ENCODE results near the gene FBXO10.
"Not testable (repeated sequence)": the region's sequence is repeated elsewhere in the genome, so short reads cannot be mapped to it uniquely, and the experiment has no call there.

Gene FBXO10

GRCh38 chr9:37511016-37512010, 64.9 kb downstream of the FBXO10 start:
- DNase-seq (ENCODE audit: low spot score) = peak; percentile 70

GRCh38 chr9:37510053-37510452, 66.1 kb downstream of the FBXO10 start:
- not testable (repeated sequence) for DNase-seq (ENCODE audit: low spot score)

- no peak for DNase-seq (ENCODE audit: low spot score)
Observed at GRCh38 chr9:37509536-37509935, 66.6 kb downstream of the FBXO10 start.

GRCh38 chr9:37508834-37509206, 67.4 kb downstream of the FBXO10 start:
- no peak for DNase-seq (ENCODE audit: low spot score)

- peak; percentile 60 for DNase-seq (ENCODE audit: low spot score)
Observed at GRCh38 chr9:37508135-37508833, 67.9 kb downstream of the FBXO10 start.

GRCh38 chr9:37507566-37508134, 68.5 kb downstream of the FBXO10 start:
- DNase-seq (ENCODE audit: low spot score) = no peak

- no peak for DNase-seq (ENCODE audit: low spot score)
Observed at GRCh38 chr9:37504605-37505004, 71.6 kb downstream of the FBXO10 start.

- no peak for DNase-seq (ENCODE audit: low spot score)
Observed at GRCh38 chr9:37503736-37504135, 72.4 kb downstream of the FBXO10 start.

- DNase-seq (ENCODE audit: low spot score) = no peak
Observed at GRCh38 chr9:37501957-37502596, 74.1 kb downstream of the FBXO10 start.

- DNase-seq (ENCODE audit: low spot score) = no peak
Observed at GRCh38 chr9:37499297-37499696, 76.9 kb downstream of the FBXO10 start.

- no peak for DNase-seq (ENCODE audit: low spot score)
Observed at GRCh38 chr9:37498457-37498856, 77.7 kb downstream of the FBXO10 start.

- DNase-seq (ENCODE audit: low spot score) = no peak
Observed at GRCh38 chr9:37497320-37497719, 78.9 kb downstream of the FBXO10 start.

- no peak for DNase-seq (ENCODE audit: low spot score)
Observed at GRCh38 chr9:37496020-37496419, 80.2 kb downstream of the FBXO10 start.

- no peak for DNase-seq (ENCODE audit: low spot score)
Observed at GRCh38 chr9:37495571-37495970, 80.6 kb downstream of the FBXO10 start.

GRCh38 chr9:37491939-37492338, 84.2 kb downstream of the FBXO10 start:
- no peak for DNase-seq (ENCODE audit: low spot score)

- DNase-seq (ENCODE audit: low spot score) = no peak
Observed at GRCh38 chr9:37486616-37487548, 89.3 kb downstream of the FBXO10 start.

GRCh38 chr9:37486256-37486615, 89.9 kb downstream of the FBXO10 start:
- no peak for DNase-seq (ENCODE audit: low spot score)

- peak; percentile 99 for DNase-seq (ENCODE audit: low spot score)
Observed at GRCh38 chr9:37485389-37486255, 90.6 kb downstream of the FBXO10 start, which contains the start of gene POLR1E. POLR1E (plus strand) TSS chr9:37485948; CDS start chr9:37486048, 100 bp downstream.

GRCh38 chr9:37480759-37481158, 95.4 kb downstream of the FBXO10 start:
- no peak for DNase-seq (ENCODE audit: low spot score)

GRCh38 chr9:37477987-37478619, 98.1 kb downstream of the FBXO10 start:
- DNase-seq (ENCODE audit: low spot score) = not testable (repeated sequence)

Measured in HuH-7 (cell line).